ENCODE results near the gene CCDC136. TPM values are rescaled to one million over a fixed set of nuclear protein-coding genes. Genes with fewer than 3 reads are reported as not detected.

CCDC136 gene
- total and polyA plus RNA-seq, 2 experiments from 2014 or later = 27.1 to 55.7 TPM

- ATAC-seq (peak; percentile 20), DNase-seq (ENCODE audit: low spot score) (peak; percentile 47)
- Mint-ChIP-seq H3K27ac (peak overlapping the region; percentile 43; the same call in 1 of the 2 replicates), H3K4me3 (peak overlapping the region; percentile 1; the same call in 1 of the 3 replicates), H3K27me3 (ENCODE audit: insufficient read depth, low read depth, poor library complexity) (peaks cover 21% of the 10 kb centered on the region), H3K4me1 (peaks cover 30% of the 10 kb centered on the region), H3K36me3 (ENCODE audit: low read depth) (peaks cover 6% of the 10 kb centered on the region; the same call in 2 of the 3 replicates), H3K9me3 (no peaks in the 10 kb centered on the region)
- Histone ChIP-seq H3K79me2 (replicated peaks; ENCODE audit: insufficient read depth) (peaks cover 12% of the 10 kb centered on the region), H3K27ac (ENCODE audit: low read depth) (no peak overlapping the region), H2AFZ (0 out of 2 replicates have a peak overlapping the region, but pooled peaks have one; percentile 18), H3K4me2 (no peak overlapping the region), H3F3A (replicated peaks; ENCODE audit: low read depth) (peaks cover 4% of the 10 kb centered on the region; the same call in 1 of the 2 replicates), H3K4me1 (ENCODE audit: insufficient read depth) (peaks cover 7% of the 10 kb centered on the region), H3K9me2 (ENCODE audit: insufficient read depth) (no peaks in the 10 kb centered on the region), H3K4me3 (no peak overlapping the region), H3K27me3 (ENCODE audit: insufficient read depth) (no peaks in the 10 kb centered on the region), H3K36me3 (ENCODE audit: insufficient read depth) (no peaks in the 10 kb centered on the region), H4K20me1 (replicated peaks; ENCODE audit: insufficient read depth) (peaks cover 4% of the 10 kb centered on the region)
- TF ChIP-seq ETS1 (IDR thresholded peaks at IDR 0.05) (no peak), CTCF (conservative IDR thresholded peaks at IDR 0.05; ENCODE audit: low read depth in 2 of 2) (peak; percentile 31 to 66)
Observed at GRCh38 chr7:128860158-128861073, 68.6 kb downstream of the CCDC136 start.

GRCh38 chr7:128861957-128862570 is 70.3 kb downstream of the CCDC136 start:
- peaks cover 26% of the 10 kb centered on the region for H3K27me3 Mint-ChIP-seq (ENCODE audit: insufficient read depth, low read depth, poor library complexity)
- ATAC-seq (no peak), DNase-seq (ENCODE audit: low spot score) (no peak)
- H4K20me1 ChIP-seq (replicated peaks; ENCODE audit: insufficient read depth) = peaks cover 4% of the 10 kb centered on the region
- H3K4me1 Mint-ChIP-seq = peaks cover 33% of the 10 kb centered on the region
- H2AFZ ChIP-seq = peak overlapping the region; percentile 63; the same call in 1 of the 2 replicates
- H3K36me3 ChIP-seq (ENCODE audit: insufficient read depth) = no peaks in the 10 kb centered on the region
- peak overlapping the region; percentile 73 for H3K4me2 ChIP-seq
- H3K9me2 ChIP-seq (ENCODE audit: insufficient read depth) = no peaks in the 10 kb centered on the region
- no peak overlapping the region for H3K27ac Mint-ChIP-seq
- H3K79me2 ChIP-seq (replicated peaks; ENCODE audit: insufficient read depth) = peaks cover 12% of the 10 kb centered on the region
- no peak overlapping the region for H3K27ac ChIP-seq (ENCODE audit: low read depth)
- H3K4me3 Mint-ChIP-seq = peak overlapping the region; percentile 88
- peaks cover 7% of the 10 kb centered on the region for H3K4me1 ChIP-seq (ENCODE audit: insufficient read depth)
- H3F3A ChIP-seq (replicated peaks; ENCODE audit: low read depth) = peaks cover 4% of the 10 kb centered on the region; the same call in 1 of the 2 replicates
- H3K9me3 Mint-ChIP-seq = no peaks in the 10 kb centered on the region
- H3K27me3 ChIP-seq (ENCODE audit: insufficient read depth) = peaks cover 4% of the 10 kb centered on the region; the same call in 1 of the 2 replicates
- TF ChIP-seq EZH2phosphoT487 (IDR thresholded peaks at IDR 0.05; ENCODE audit: unreplicated experiment) (no peak), EZH2 (IDR thresholded peaks at IDR 0.05; ENCODE audit: low read depth, unreplicated experiment) (no peak)
- peak overlapping the region; percentile 81 for H3K4me3 ChIP-seq
- peaks cover 11% of the 10 kb centered on the region for H3K36me3 Mint-ChIP-seq (ENCODE audit: low read depth)

Data from GM23338 (cell line).